Thyroid gland (tissue), 4 donors: ENCODE results near the gene NFKB1. TPM values are rescaled to one million over a fixed set of nuclear protein-coding genes. Genes with fewer than 3 reads are reported as not detected.

Experiments used
- DNase-seq, 2 donors: peaks; one replicate each; pipeline ENCODE4 v3.0.0-alpha.2; 2019
- H3K27ac ChIP-seq, 3 donors: fragments of 200-600 bp; sonication (generic); 1 replicate in 2 of 3; 2 replicates in 1 of 3; pipeline ENCODE4 v1.5.1; 2016 to 2019; ENCODE audit warnings: mild to moderate bottlenecking in 1 of 3, moderate library complexity in 1 of 3
- H3K27me3 ChIP-seq: fragments of 200-600 bp; sonication (generic); one replicate; pipeline ENCODE4 v1.5.1; 2019
- H3K36me3 ChIP-seq, 2 donors: fragments of 200-600 bp; sonication (generic); one replicate each; pipeline ENCODE4 v1.5.1; 2016 to 2019
- H3K4me1 ChIP-seq, 2 donors: fragments of 200-600 bp; sonication (generic); one replicate each; pipeline ENCODE4 v1.5.1; 2017 to 2019
- H3K4me3 ChIP-seq, 3 donors: fragments of 200-600 bp; sonication (generic); replicated peaks in 1 of 3; 1 replicate in 2 of 3; 2 replicates in 1 of 3; pipeline ENCODE4 v1.5.1; 2016; ENCODE audit warnings: mild to moderate bottlenecking in 1 of 3
- H3K9me3 ChIP-seq: fragments of 200-600 bp; sonication (generic); one replicate; pipeline ENCODE4 v1.5.1; 2017
- CTCF ChIP-seq, 6 experiments: fragments of 200-600 bp in 3 of 6; fragments of 450-650 bp in 3 of 6; sonication (generic) in 3 of 6; IDR thresholded peaks; one replicate each; pipeline ENCODE4 v1.5.1; 2016 to 2019; ENCODE audit warnings: antibody characterized with exemption in 6 of 6, mild to moderate bottlenecking in 2 of 6, inconsistent platforms in 1 of 6, moderate library complexity in 1 of 6
- POLR2A ChIP-seq, 2 donors: fragments of 450-650 bp; IDR thresholded peaks; one replicate each; pipeline ENCODE4 v1.6.1; 2017; ENCODE audit warnings: antibody characterized with exemption in 2 of 2, mild to moderate bottlenecking in 2 of 2, moderate library complexity in 1 of 2
- WGBS, 2 donors: methylation state at CpG; one replicate each; pipeline ENCODE4 v1.1.5; 2017; 5-methylcytosine and 5-hydroxymethylcytosine counted together
- intact Hi-C: fragments of 100-400 bp; cut with DNase I; formaldehyde crosslinking; loops from one replicate; pipeline ENCODE4 v1.15.1; 2023
- total RNA-seq, 4 donors: library from RNA; depleted of rRNA; stranded (reverse); fragments of >200 nt; gene quantifications; one replicate each; pipeline ENCODE4 v1.2.3, GENCODE V29; 2016

Gene NFKB1
- total RNA-seq, 4 donors from 2014 or later: 33.5 to 50.0 (median 41.8) TPM

GRCh38 chr4:102589743-102590142, 88.6 kb downstream of the NFKB1 start:
- Histone ChIP-seq H3K27me3 (no peaks in the 10 kb centered on the region), H3K36me3 (peaks cover 0 to 7% of the 10 kb centered on the region in 2 donors), H3K9me3 (no peaks in the 10 kb centered on the region), H3K4me3 (no peak overlapping the region), H3K4me1 (no peaks in the 10 kb centered on the region), H3K27ac (no peak overlapping the region)
- TF ChIP-seq POLR2A (IDR thresholded peaks at IDR 0.05): no peak
- DNase-seq: no peak
- intact Hi-C loops: no loop called here
- WGBS, 2 donors: 76 to 95% methylated on average over 3 of the region's 3 CpGs

GRCh38 chr4:102592256-102592655, 91.1 kb downstream of the NFKB1 start:
- no peak for DNase-seq
- Histone ChIP-seq H3K9me3 (no peaks in the 10 kb centered on the region), H3K27ac (no peak overlapping the region), H3K36me3 (peaks cover 6 to 18% of the 10 kb centered on the region in 2 donors), H3K27me3 (no peaks in the 10 kb centered on the region), H3K4me1 (no peaks in the 10 kb centered on the region), H3K4me3 (no peak overlapping the region)
- intact Hi-C loops: no loop called here
- TF ChIP-seq CTCF (IDR thresholded peaks at IDR 0.05) (no peak), POLR2A (IDR thresholded peaks at IDR 0.05) (no peak)

- 93 to 95% methylated on average over 7 of the region's 7 CpGs for WGBS, 2 donors
- intact Hi-C loops: no loop called here
These were observed 92.0 kb downstream of the NFKB1 start for GRCh38 chr4:102593147-102593546.

GRCh38 chr4:102594000-102594399, 92.8 kb downstream of the NFKB1 start:
- peaks cover 6 to 22% of the 10 kb centered on the region in 2 donors for H3K36me3 ChIP-seq
- 65 to 87% methylated on average over 2 of the region's 2 CpGs for WGBS, 2 donors
- H3K27ac ChIP-seq: no peak overlapping the region
- no peaks in the 10 kb centered on the region for H3K27me3 ChIP-seq
- intact Hi-C loops: no loop called here
- TF ChIP-seq POLR2A (IDR thresholded peaks at IDR 0.05) (no peak), CTCF (IDR thresholded peaks at IDR 0.05) (no peak)
- H3K4me3 ChIP-seq: no peak overlapping the region
- H3K4me1 ChIP-seq: no peaks in the 10 kb centered on the region
- H3K9me3 ChIP-seq: no peaks in the 10 kb centered on the region
- no peak for DNase-seq

More at GRCh38 chr4:102593147-102593546, 92.0 kb downstream of the NFKB1 start:
- Histone ChIP-seq H3K27me3 (no peaks in the 10 kb centered on the region), H3K36me3 (peaks cover 6 to 22% of the 10 kb centered on the region in 2 donors), H3K27ac (no peak overlapping the region), H3K4me3 (no peak overlapping the region), H3K4me1 (no peaks in the 10 kb centered on the region), H3K9me3 (no peaks in the 10 kb centered on the region)
- DNase-seq: no peak
- TF ChIP-seq CTCF (IDR thresholded peaks at IDR 0.05) (no peak), POLR2A (IDR thresholded peaks at IDR 0.05) (no peak)

- Histone ChIP-seq H3K4me3 (no peak overlapping the region), H3K36me3 (peaks cover 8 to 22% of the 10 kb centered on the region in 2 donors), H3K27me3 (no peaks in the 10 kb centered on the region), H3K27ac (no peak overlapping the region), H3K4me1 (no peaks in the 10 kb centered on the region), H3K9me3 (no peaks in the 10 kb centered on the region)
- 94 to 97% methylated on average over 4 of the region's 4 CpGs for WGBS, 2 donors
- no peak for TF ChIP-seq POLR2A (IDR thresholded peaks at IDR 0.05)
- no peak for TF ChIP-seq CTCF (IDR thresholded peaks at IDR 0.05)
- DNase-seq: no peak
- intact Hi-C loops: no loop called here
These were observed 95.4 kb downstream of the NFKB1 start for GRCh38 chr4:102596532-102596931.
